Omental fat pad (tissue), 4 donors: ENCODE results near the gene GPR162. TPM values are rescaled to one million over a fixed set of nuclear protein-coding genes. Genes with fewer than 3 reads are reported as not detected.

Experiments
- ATAC-seq: fragments of 150-250 bp; one replicate; pipeline ENCODE4 v1.9.1; 2016; ENCODE audit warnings: mild to moderate bottlenecking, moderate library complexity; ENCODE audit not compliant: low FRiP score
- DNase-seq: peaks from one replicate; pipeline ENCODE4 v3.0.0-alpha.2; 2019; ENCODE audit warnings: low spot score
- CTCF ChIP-seq, 3 donors: fragments of 450-650 bp; IDR thresholded peaks; one replicate each; pipeline ENCODE4 v1.5.1; 2016 to 2017; ENCODE audit warnings: antibody characterized with exemption in 3 of 3, mild to moderate bottlenecking in 3 of 3, moderate library complexity in 2 of 3
- total RNA-seq, 4 donors: library from RNA; depleted of rRNA; stranded (reverse); fragments of >200 nt; gene quantifications; one replicate each; pipeline ENCODE4 v1.1.0, GENCODE V29; 2016

Gene GPR162
- total RNA-seq, 4 donors from 2014 or later, result 2.8 to 6.7 (median 2.9) TPM

- no peak for TF ChIP-seq CTCF (IDR thresholded peaks at IDR 0.05)
- ATAC-seq, result no peak
- no peak for DNase-seq
These were observed 3.9 kb upstream of the GPR162 start for GRCh38 chr12:6817662-6818157.

DNA sequence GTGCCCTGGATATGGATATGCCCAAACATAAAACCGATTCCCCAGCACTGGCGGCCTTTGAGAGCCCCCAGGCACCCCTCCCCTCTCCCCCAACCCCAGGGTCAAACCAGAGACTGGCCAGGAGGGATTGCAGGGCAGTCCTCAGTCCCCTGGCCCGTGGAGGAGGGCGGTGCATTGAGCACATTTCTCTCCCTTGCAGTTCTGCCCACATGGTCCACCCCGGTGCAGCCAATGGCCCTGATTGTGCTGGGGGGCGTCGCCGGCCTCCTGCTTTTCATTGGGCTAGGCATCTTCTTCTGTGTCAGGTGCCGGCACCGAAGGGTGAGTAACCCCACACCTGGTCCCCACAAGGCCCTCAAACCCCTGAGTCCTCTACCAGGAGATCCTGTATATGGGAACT lies 3.4 kb upstream of the GPR162 start:
- DNase-seq (no peak), ATAC-seq (no peak)
- no peak for TF ChIP-seq CTCF (IDR thresholded peaks at IDR 0.05)

GRCh38 chr12:6818645-6819044 lies 3.0 kb upstream of the GPR162 start:
- no peak for DNase-seq
- no peak for TF ChIP-seq CTCF (IDR thresholded peaks at IDR 0.05)
- ATAC-seq, result no peak

DNA sequence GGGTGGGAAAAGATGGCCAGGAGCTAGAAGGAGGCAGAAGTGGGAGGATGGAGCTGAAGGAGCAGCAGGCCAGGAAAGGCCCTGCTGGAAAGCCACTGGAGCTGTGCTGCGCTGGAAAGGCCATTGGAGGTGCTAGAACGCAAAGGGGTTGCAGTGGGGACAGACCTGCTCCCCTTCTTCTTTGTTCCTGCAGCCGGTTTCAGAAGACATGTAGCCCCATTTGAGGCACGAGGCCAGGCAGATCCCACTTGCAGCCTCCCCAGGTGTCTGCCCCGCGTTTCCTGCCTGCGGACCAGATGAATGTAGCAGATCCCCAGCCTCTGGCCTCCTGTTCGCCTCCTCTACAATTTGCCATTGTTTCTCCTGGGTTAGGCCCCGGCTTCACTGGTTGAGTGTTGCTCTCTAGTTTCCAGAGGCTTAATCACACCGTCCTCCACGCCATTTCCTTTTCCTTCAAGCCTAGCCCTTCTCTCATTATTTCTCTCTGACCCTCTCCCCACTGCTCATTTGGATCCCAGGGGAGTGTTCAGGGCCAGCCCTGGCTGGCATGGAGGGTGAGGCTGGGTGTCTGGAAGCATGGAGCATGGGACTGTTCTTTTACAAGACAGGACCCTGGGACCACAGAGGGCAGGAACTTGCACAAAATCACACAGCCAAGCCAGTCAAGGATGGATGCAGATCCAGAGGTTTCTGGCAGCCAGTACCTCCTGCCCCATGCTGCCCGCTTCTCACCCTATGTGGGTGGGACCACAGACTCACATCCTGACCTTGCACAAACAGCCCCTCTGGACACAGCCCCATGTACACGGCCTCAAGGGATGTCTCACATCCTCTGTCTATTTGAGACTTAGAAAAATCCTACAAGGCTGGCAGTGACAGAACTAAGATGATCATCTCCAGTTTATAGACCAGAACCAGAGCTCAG lies 2.3 kb upstream of the GPR162 start:
- DNase-seq (no peak), ATAC-seq (no peak)
- no peak for TF ChIP-seq CTCF (IDR thresholded peaks at IDR 0.05)

- DNase-seq (no peak), ATAC-seq (no peak)
- no peak for TF ChIP-seq CTCF (IDR thresholded peaks at IDR 0.05)
These were observed 1.5 kb upstream of the GPR162 start for GRCh38 chr12:6820166-6820565.

DNA sequence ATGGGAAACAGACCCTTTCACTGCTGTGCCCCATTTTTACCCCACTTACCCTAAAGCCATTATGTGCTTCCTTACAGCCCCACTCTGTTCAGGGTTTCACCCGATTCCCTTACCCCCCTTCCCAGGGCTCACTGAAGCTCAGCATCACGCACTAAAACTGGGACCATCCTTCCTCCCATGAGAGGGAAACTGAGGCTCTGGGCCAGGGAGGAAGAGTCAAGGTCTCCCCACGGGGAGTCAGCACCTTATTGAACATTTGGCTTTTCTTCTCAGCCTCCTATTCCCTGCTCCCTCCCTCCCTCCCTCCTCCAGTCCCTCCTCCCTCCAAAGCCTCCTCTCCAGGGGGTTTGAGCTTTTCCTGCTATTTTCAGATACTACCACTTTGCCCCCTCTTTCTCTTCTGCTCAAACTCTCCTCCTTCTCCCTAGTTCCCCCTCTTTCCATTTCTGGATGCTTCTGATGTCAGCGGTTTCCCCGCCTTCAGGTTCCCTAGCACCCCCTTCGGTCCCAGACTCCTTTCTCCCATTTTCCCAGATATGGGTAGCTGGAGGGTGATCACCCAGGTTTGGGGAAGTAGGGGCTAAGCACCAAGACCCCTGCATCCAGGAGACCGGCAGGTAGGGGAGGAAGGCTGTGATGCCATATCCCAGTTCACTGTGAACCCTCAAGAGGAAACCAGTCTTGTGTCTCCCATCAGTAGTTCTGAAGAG lies 960 bp downstream of the GPR162 start:
- DNase-seq (no peak), ATAC-seq (no peak)
- TF ChIP-seq CTCF (IDR thresholded peaks at IDR 0.05), result no peak
